GM18511 (cell line): Measurements from ENCODE around the gene TGM4.

ENCODE experiments used
- ATAC-seq: cut with Tn5 transposase; IDR thresholded peaks from one replicate; pipeline ENCODE4 v1.9.1; 2021; ENCODE audit warnings: mild to moderate bottlenecking, moderate library complexity; ENCODE audit not compliant: unreplicated experiment

The TGM4 gene

GRCh38 chr3:44950275-44950734 lies 75.9 kb downstream of the TGM4 start:
- no peak for ATAC-seq

GRCh38 chr3:44952689-44953088 lies 78.3 kb downstream of the TGM4 start:
- no peak for ATAC-seq

GRCh38 chr3:44954304-44954703 lies 79.9 kb downstream of the TGM4 start:
- no peak for ATAC-seq

- peak; percentile 68 for ATAC-seq
Measured at GRCh38 chr3:44954962-44955361, 80.6 kb downstream of the TGM4 start.

GRCh38 chr3:44955917-44956316 lies 81.5 kb downstream of the TGM4 start:
- no peak for ATAC-seq

GRCh38 chr3:44957986-44958385 lies 83.6 kb downstream of the TGM4 start:
- no peak for ATAC-seq

- no peak for ATAC-seq
Measured at GRCh38 chr3:44958386-44958785, 84.0 kb downstream of the TGM4 start.

- no peak for ATAC-seq
Measured at GRCh38 chr3:44960387-44961026, 86.1 kb downstream of the TGM4 start.

GRCh38 chr3:44961888-44962287 lies 87.5 kb downstream of the TGM4 start:
- no peak for ATAC-seq

GRCh38 chr3:44962621-44963393 lies 88.4 kb downstream of the TGM4 start:
- no peak for ATAC-seq

- ATAC-seq, result no peak
Measured at GRCh38 chr3:44963571-44964325, 89.3 kb downstream of the TGM4 start.
